ENCODE measurements around the gene ZFHX2. TPM values are rescaled to one million over a fixed set of nuclear protein-coding genes. Genes with fewer than 3 reads are reported as not detected.

Gene ZFHX2
- total and polyA plus RNA-seq, 7 experiments from 2014 or later, result 0.45 to 2.6 (median 0.49) TPM; not detected in 2

GRCh38 chr14:23512156-23512555, 39.4 kb downstream of the ZFHX2 start:
- intact Hi-C loops (cut with micrococcal nuclease), result no loop called here
- H3K4me1 Mint-ChIP-seq, result peaks cover 5 to 28% (median 23%) of the 10 kb centered on the region in 7 donors
- Histone ChIP-seq H3K4me1 (ENCODE audit: control insufficient read depth in 2 of 2, insufficient read depth in 2 of 2, low read length in 2 of 2) (no peaks in the 10 kb centered on the region), H3K27me3 (ENCODE audit: control insufficient read depth in 2 of 2, insufficient read depth in 2 of 2, low read length in 2 of 2) (no peaks in the 10 kb centered on the region), H3K36me3 (ENCODE audit: control insufficient read depth in 2 of 3, insufficient read depth in 3 of 3, low read length in 3 of 3) (no peaks in the 10 kb centered on the region), H3K9me3 (ENCODE audit: control insufficient read depth in 2 of 3, low read length in 3 of 3) (no peaks in the 10 kb centered on the region), H3K27ac (ENCODE audit: low read depth, low read length) (peak overlapping the region; percentile 33), H3K4me3 (ENCODE audit: low read length) (no peak overlapping the region)
- ATAC-seq, result peak; percentile 48
- peaks cover 0 to 8% (median 0%) of the 10 kb centered on the region in 5 donors for H3K36me3 Mint-ChIP-seq
- DNase-seq, result peak in 6 of 9 donors; percentile 17 to 40 (median 26)
- peaks cover 0 to 2% (median 0%) of the 10 kb centered on the region in 11 donors for H3K9me3 Mint-ChIP-seq
- no peaks in the 10 kb centered on the region for H3K27me3 Mint-ChIP-seq
- H3K4me3 Mint-ChIP-seq, result peak overlapping the region; percentile 67 to 91 (median 82)
- CTCF ChIA-PET, result interaction anchor here (0.9 to 1.0 kb wide), 2 partner anchors 33 to 759 kb away, joined by 3 read pairs; no protein-coding TSS in a partner anchor
- H3K27ac Mint-ChIP-seq, result peak overlapping the region in 8 of 9 donors; percentile 5 to 94 (median 84)
- POLR2A ChIA-PET, result interaction anchor here (0.9 kb wide), 1 partner anchor 43 kb away, joined by 3 read pairs; the partner anchor contains the start of gene NGDN

GRCh38 chr14:23494223-23494622, 57.3 kb downstream of the ZFHX2 start:
- H3K4me3 ChIP-seq (ENCODE audit: low read length), result no peak overlapping the region
- Mint-ChIP-seq H3K9me3 (peaks cover 0 to 1% (median 0%) of the 10 kb centered on the region in 11 donors), H3K27me3 (no peaks in the 10 kb centered on the region)

DNA sequence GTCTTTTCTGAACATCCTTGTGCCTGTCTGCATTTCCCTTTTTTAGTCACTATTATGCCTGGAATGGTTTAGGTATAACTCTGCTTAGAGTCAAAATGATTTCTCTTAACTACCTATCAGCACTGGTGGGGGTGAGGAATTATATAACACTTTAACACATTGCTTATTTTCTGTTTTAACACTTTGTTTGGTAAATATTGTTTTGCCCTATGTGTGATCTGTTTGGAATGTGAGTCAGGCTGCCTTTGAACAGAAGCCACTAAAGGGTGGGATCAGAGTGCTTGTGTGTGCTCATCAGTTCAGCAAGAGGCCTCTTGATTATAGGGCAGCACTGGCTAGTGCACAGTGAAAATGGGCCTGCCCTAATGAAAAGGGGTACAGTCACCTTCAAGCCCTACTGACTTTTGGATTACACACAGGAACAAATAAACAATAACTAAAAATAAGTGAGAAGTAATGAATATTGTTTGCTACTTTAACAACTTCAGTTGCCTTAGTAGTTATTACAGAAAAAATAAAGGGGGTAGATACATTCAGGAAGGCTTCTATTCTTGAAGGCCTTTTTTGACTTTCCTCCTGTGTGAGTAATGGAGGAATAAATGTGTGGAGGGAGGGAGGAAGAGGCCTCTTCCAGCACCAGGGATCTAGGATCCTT, 58.8 kb downstream of the ZFHX2 start:
- no peaks in the 10 kb centered on the region for H3K4me1 Mint-ChIP-seq
- peaks cover 0 to 13% (median 0%) of the 10 kb centered on the region in 3 experiments for H3K36me3 ChIP-seq (ENCODE audit: control insufficient read depth in 2 of 3, insufficient read depth in 3 of 3, low read length in 3 of 3)
- ChIA-PET POLR2A (interaction anchor here (0.9 kb wide), 1 partner anchor 57 kb away, joined by 3 read pairs; no protein-coding TSS in a partner anchor), CTCF (no interaction called here)
- no peak overlapping the region for H3K27ac Mint-ChIP-seq
- ATAC-seq, result no peak
- intact Hi-C loops (cut with micrococcal nuclease), result no loop called here
- H3K4me3 Mint-ChIP-seq, result no peak overlapping the region
- no peak overlapping the region for H3K4me3 ChIP-seq (ENCODE audit: low read length)
- peaks cover 0 to 1% (median 0%) of the 10 kb centered on the region in 11 donors for H3K9me3 Mint-ChIP-seq
- H3K9me3 ChIP-seq (ENCODE audit: control insufficient read depth in 2 of 3, low read length in 3 of 3), result no peaks in the 10 kb centered on the region
- no peaks in the 10 kb centered on the region for H3K27me3 Mint-ChIP-seq
- DNase-seq, result no peak
- no peak overlapping the region for H3K27ac ChIP-seq (ENCODE audit: low read depth, low read length)
- H3K27me3 ChIP-seq (ENCODE audit: control insufficient read depth in 2 of 2, insufficient read depth in 2 of 2, low read length in 2 of 2), result no peaks in the 10 kb centered on the region
- H3K36me3 Mint-ChIP-seq, result peaks cover 0 to 20% (median 0%) of the 10 kb centered on the region in 5 donors
- no peaks in the 10 kb centered on the region for H3K4me1 ChIP-seq (ENCODE audit: control insufficient read depth in 2 of 2, insufficient read depth in 2 of 2, low read length in 2 of 2)

More at GRCh38 chr14:23494223-23494622, 57.3 kb downstream of the ZFHX2 start:
- Histone ChIP-seq H3K4me1 (ENCODE audit: control insufficient read depth in 2 of 2, insufficient read depth in 2 of 2, low read length in 2 of 2) (no peaks in the 10 kb centered on the region), H3K9me3 (ENCODE audit: control insufficient read depth in 2 of 3, low read length in 3 of 3) (no peaks in the 10 kb centered on the region), H3K27me3 (ENCODE audit: control insufficient read depth in 2 of 2, insufficient read depth in 2 of 2, low read length in 2 of 2) (no peaks in the 10 kb centered on the region), H3K27ac (ENCODE audit: low read depth, low read length) (no peak overlapping the region), H3K36me3 (ENCODE audit: control insufficient read depth in 2 of 3, insufficient read depth in 3 of 3, low read length in 3 of 3) (peaks cover 0 to 3% (median 0%) of the 10 kb centered on the region in 3 experiments)
- no peaks in the 10 kb centered on the region for H3K4me1 Mint-ChIP-seq
- peaks cover 0 to 12% (median 0%) of the 10 kb centered on the region in 5 donors for H3K36me3 Mint-ChIP-seq
- intact Hi-C loops (cut with micrococcal nuclease), result no loop called here
- POLR2A ChIA-PET, result no interaction called here
- CTCF ChIA-PET, result no interaction called here
- DNase-seq (no peak), ATAC-seq (no peak)
- H3K27ac Mint-ChIP-seq, result no peak overlapping the region
- no peak overlapping the region for H3K4me3 Mint-ChIP-seq

- POLR2A ChIA-PET, result no interaction called here
- ATAC-seq (no peak), DNase-seq (no peak)
- Mint-ChIP-seq H3K4me1 (peaks cover 0 to 6% (median 0%) of the 10 kb centered on the region in 7 donors), H3K9me3 (peaks cover 0 to 1% (median 0%) of the 10 kb centered on the region in 11 donors), H3K36me3 (peaks cover 0 to 49% (median 5%) of the 10 kb centered on the region in 5 donors), H3K4me3 (no peak overlapping the region), H3K27ac (no peak overlapping the region), H3K27me3 (no peaks in the 10 kb centered on the region)
- Histone ChIP-seq H3K27me3 (ENCODE audit: control insufficient read depth in 2 of 2, insufficient read depth in 2 of 2, low read length in 2 of 2) (no peaks in the 10 kb centered on the region), H3K4me3 (ENCODE audit: low read length) (no peak overlapping the region), H3K36me3 (ENCODE audit: control insufficient read depth in 2 of 3, insufficient read depth in 3 of 3, low read length in 3 of 3) (peaks cover 0 to 49% (median 0%) of the 10 kb centered on the region in 3 experiments), H3K4me1 (ENCODE audit: control insufficient read depth in 2 of 2, insufficient read depth in 2 of 2, low read length in 2 of 2) (no peaks in the 10 kb centered on the region), H3K9me3 (ENCODE audit: control insufficient read depth in 2 of 3, low read length in 3 of 3) (no peaks in the 10 kb centered on the region), H3K27ac (ENCODE audit: low read depth, low read length) (no peak overlapping the region)
- CTCF ChIA-PET, result no interaction called here
- intact Hi-C loops (cut with micrococcal nuclease), result no loop called here
These were observed 64.3 kb downstream of the ZFHX2 start for GRCh38 chr14:23487216-23487615.

GRCh38 chr14:23486036-23486435, 65.5 kb downstream of the ZFHX2 start:
- Mint-ChIP-seq H3K4me3 (no peak overlapping the region), H3K36me3 (peaks cover 0 to 49% (median 8%) of the 10 kb centered on the region in 5 donors), H3K4me1 (peaks cover 0 to 8% (median 0%) of the 10 kb centered on the region in 7 donors), H3K27me3 (no peaks in the 10 kb centered on the region), H3K9me3 (peaks cover 0 to 1% (median 0%) of the 10 kb centered on the region in 11 donors), H3K27ac (no peak overlapping the region)
- Histone ChIP-seq H3K27me3 (ENCODE audit: control insufficient read depth in 2 of 2, insufficient read depth in 2 of 2, low read length in 2 of 2) (no peaks in the 10 kb centered on the region), H3K4me3 (ENCODE audit: low read length) (no peak overlapping the region), H3K27ac (ENCODE audit: low read depth, low read length) (no peak overlapping the region), H3K9me3 (ENCODE audit: control insufficient read depth in 2 of 3, low read length in 3 of 3) (no peaks in the 10 kb centered on the region), H3K36me3 (ENCODE audit: control insufficient read depth in 2 of 3, insufficient read depth in 3 of 3, low read length in 3 of 3) (peaks cover 0 to 49% (median 0%) of the 10 kb centered on the region in 3 experiments), H3K4me1 (ENCODE audit: control insufficient read depth in 2 of 2, insufficient read depth in 2 of 2, low read length in 2 of 2) (no peaks in the 10 kb centered on the region)
- intact Hi-C loops (cut with micrococcal nuclease), result no loop called here
- POLR2A ChIA-PET, result no interaction called here
- CTCF ChIA-PET, result no interaction called here
- DNase-seq (no peak), ATAC-seq (no peak)

DNA sequence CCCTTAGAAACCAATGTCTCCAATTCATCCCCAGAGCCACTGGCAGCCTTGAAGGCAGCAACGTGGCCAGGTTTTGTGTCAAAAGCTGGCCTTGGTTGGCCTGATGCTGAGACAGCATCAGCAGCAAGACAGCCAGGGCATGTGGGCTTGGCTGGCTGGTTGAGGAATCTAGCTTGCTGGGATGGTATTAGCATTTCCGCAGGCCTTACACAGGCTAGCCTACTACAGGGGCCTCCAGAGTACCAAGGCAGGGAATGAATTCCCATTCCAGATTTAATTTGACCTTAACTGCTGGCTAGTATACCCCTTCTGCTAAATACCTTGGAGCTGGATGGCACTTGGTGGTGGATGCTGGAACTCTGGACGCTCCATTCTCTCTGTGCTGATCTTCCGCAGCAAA, 66.2 kb downstream of the ZFHX2 start:
- H3K9me3 ChIP-seq (ENCODE audit: control insufficient read depth in 2 of 3, low read length in 3 of 3), result no peaks in the 10 kb centered on the region
- POLR2A ChIA-PET, result interaction anchor here (0.8 kb wide), 1 partner anchor 70 kb away, joined by 3 read pairs; no protein-coding TSS in a partner anchor
- H3K36me3 Mint-ChIP-seq, result peaks cover 0 to 45% (median 8%) of the 10 kb centered on the region in 5 donors
- intact Hi-C loops (cut with micrococcal nuclease), result no loop called here
- H3K9me3 Mint-ChIP-seq, result peaks cover 0 to 1% (median 0%) of the 10 kb centered on the region in 11 donors
- no peaks in the 10 kb centered on the region for H3K4me1 ChIP-seq (ENCODE audit: control insufficient read depth in 2 of 2, insufficient read depth in 2 of 2, low read length in 2 of 2)
- no peak overlapping the region for H3K4me3 ChIP-seq (ENCODE audit: low read length)
- H3K4me1 Mint-ChIP-seq, result peaks cover 0 to 8% (median 0%) of the 10 kb centered on the region in 7 donors
- no peaks in the 10 kb centered on the region for H3K27me3 ChIP-seq (ENCODE audit: control insufficient read depth in 2 of 2, insufficient read depth in 2 of 2, low read length in 2 of 2)
- ATAC-seq (no peak), DNase-seq (no peak)
- H3K27me3 Mint-ChIP-seq, result no peaks in the 10 kb centered on the region
- no peak overlapping the region for H3K27ac Mint-ChIP-seq
- no peak overlapping the region for H3K27ac ChIP-seq (ENCODE audit: low read depth, low read length)
- CTCF ChIA-PET, result interaction anchor here (1.1 kb wide), 1 partner anchor 76 kb away, joined by 3 read pairs; no protein-coding TSS in a partner anchor
- peaks cover 0 to 53% (median 0%) of the 10 kb centered on the region in 3 experiments for H3K36me3 ChIP-seq (ENCODE audit: control insufficient read depth in 2 of 3, insufficient read depth in 3 of 3, low read length in 3 of 3)
- H3K4me3 Mint-ChIP-seq, result no peak overlapping the region

All from naive thymus-derived CD4-positive, alpha-beta T cell (primary cell).